H54 (cell line): ENCODE measurements around the gene TMEFF2.
A peak's percentile ranks its signal among the peaks of the same experiment; 100 is the strongest.

Experiments used
- DNase-seq: peaks from one replicate; pipeline ENCODE4 v3.0.0; 2011; ENCODE audit warnings: low spot score, mixed read lengths; ENCODE audit not compliant: insufficient read length
- FAIRE-seq: peaks from 3 replicates; lab custom pipeline; 2011; peaks lifted over from hg19 to GRCh38; lab: Jason Lieb, UNC
- POLR2A ChIP-seq: IDR thresholded peaks from 2 replicates; pipeline ENCODE4 v1.6.1; 2011; ENCODE audit warnings: low read depth, mild to moderate bottlenecking, low read length

TMEFF2 gene, protein sequence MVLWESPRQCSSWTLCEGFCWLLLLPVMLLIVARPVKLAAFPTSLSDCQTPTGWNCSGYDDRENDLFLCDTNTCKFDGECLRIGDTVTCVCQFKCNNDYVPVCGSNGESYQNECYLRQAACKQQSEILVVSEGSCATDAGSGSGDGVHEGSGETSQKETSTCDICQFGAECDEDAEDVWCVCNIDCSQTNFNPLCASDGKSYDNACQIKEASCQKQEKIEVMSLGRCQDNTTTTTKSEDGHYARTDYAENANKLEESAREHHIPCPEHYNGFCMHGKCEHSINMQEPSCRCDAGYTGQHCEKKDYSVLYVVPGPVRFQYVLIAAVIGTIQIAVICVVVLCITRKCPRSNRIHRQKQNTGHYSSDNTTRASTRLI

DNA sequence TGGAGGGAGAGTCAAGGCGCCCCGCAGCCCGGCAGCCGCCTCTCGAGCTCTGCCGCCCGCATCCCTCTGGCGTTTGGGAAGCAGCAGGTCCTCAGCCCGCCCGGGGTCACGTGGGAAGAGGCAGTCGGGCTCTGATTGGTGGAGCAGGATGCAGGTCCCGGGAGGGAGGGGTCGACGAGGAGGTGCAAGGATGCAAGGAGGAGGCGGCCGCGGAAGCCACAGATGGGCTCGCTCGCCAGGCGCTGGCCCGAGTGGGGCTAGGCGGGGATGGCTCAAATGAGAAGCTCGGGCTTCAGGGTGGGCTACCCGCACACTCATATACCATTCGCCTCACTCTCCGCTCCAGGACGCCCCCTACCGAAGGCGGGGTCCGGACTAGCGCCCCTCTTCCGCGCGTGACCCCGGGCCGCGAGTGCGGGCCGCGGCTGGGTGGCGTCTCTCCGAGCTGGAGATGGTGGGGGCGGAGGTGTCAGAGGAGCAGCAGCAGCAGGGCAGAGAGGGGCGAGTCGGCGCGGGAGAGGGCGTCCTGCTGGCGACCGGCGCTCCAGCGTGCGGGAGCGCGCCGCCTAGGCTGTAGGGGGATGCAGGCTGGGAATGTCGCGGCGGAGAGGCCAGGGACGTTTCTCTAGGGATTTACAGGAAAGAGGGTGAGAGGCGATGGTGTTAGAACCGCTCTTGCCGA is at the start of gene TMEFF2:
TMEFF2 (minus strand) TSS at position 68 of the 682 bp plus-strand sequence. CDS start 409 bp downstream, outside the sequence.
- peak; percentile 91 for DNase-seq
- FAIRE-seq, result peak; percentile 68
- TF ChIP-seq POLR2A, result peak; percentile 95

DNA sequence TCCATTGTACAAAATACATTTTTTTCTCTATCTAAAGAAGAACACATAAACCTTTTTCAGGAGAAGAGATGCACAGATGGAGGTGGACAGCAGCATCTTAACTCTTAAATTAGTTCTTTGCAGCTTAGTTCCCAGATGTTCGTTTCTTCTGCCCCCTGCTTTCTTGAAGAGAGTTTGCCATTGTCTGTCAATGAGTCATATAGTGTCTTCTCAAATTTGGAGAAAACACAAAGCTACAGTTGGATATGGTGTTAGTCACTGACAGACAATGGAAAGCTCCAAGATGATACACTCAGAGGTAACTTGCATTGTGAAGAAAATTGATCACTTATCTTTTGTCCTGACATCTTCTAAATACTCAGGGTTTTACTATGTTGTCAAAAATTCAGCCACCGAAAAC is 48.8 kb upstream of the TMEFF2 start:
- FAIRE-seq (no peak), DNase-seq (no peak)
- TF ChIP-seq POLR2A, result no peak

DNA sequence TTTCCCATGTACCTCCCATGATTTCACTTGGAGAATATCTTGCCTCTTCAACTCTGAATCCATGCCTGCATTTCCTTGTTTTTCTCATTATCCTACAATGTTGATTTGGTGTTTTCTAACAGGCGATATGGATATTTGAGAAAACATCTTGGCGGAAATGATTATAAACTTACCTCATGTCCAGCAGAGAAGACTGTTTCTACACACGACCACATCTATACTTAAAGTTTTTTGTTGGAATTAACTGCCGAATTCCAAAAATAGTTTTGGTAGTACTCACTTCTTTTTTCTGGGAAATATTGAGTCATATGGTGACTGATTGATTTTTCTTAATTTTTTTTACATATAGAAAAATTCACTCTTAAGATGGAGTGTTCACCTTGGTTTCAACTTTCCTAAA is 41.4 kb upstream of the TMEFF2 start:
- DNase-seq (peak; percentile 4), FAIRE-seq (peak; percentile 74)
- TF ChIP-seq POLR2A, result no peak

DNA sequence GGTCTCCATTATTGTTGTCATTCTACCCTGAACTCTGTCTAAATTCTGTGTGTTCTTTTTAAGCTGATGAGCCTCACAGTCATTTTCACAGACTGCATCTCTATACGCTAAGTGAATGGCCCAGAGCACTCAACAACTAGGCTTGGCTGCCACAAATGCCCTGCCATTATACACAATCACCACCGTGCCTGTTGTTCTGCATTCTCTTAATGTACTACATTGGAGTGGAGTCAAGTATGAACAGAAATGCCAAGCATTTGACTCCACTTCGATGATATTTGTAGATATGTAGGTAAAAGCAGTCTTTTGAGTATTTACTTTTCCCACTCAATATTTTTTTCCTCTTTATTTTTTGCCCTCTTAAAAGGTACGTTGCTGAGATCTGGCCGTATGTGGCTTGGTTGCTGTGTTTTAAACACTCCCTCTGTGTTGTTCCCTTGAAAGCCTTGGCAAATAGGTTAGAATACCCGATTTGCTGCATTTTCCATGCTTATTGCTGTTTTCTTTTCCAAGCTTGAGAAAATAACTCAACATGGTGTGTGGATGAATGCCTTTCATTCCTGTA is 36.2 kb upstream of the TMEFF2 start:
- no peak for FAIRE-seq
- TF ChIP-seq POLR2A, result no peak
- no peak for DNase-seq

DNA sequence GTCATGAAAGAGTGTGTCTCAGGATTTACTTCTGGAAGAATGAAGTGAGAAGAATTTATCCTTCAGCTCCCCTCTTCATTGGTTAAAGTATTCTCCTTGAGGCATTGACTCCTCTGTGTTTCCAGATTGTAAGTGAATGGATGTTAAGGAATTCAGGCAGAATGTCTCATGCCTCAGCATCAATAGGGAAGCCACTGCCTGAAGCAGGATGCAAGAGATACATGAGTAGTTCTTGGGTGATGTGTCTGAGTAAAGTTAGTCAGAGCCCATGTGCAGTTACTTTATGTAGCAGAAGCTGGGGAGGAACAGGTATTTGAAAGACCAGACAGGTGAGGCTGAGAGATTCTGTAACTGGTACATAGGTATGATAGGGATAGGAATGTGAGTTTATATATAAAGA is 34.0 kb upstream of the TMEFF2 start:
- DNase-seq, result no peak
- no peak for TF ChIP-seq POLR2A
- no peak for FAIRE-seq

DNA sequence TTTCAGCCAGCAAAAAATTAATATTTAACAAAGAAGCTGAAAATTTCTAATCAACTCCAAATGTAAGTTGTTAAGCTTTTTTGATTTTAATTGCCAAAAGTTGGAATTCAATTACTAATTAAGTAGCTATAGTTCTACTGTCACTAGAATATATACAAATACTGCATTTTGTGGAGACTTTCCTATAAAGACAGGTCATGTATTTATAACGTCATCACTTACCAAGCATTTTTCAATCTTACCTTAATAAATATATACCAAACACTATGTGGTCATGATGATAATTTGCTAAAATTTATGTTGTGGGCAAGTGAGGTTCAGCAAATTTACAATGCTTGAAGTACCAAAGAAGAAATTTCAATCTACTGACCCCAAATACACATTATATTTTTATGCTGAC is 24.2 kb upstream of the TMEFF2 start:
- FAIRE-seq (no peak), DNase-seq (no peak)
- no peak for TF ChIP-seq POLR2A

DNA sequence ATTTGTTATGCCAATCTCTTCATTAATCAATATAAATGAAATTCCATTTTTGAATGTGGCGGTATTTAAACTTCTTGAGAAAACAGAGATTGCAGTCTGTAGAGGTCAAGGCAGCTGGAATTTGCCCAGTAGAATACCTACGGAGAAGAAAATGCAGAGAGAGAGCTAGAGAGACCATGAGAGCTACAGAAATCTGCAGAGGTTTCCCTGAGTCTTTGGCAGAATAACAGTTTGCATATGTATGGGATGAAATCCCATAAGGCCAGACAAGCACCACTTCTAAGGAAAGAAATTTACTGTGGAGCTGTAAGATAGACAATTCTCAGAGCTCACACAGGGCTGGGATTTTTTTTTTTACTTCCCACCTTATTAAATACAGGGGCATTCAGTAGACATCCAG is 23.6 kb upstream of the TMEFF2 start:
- TF ChIP-seq POLR2A, result no peak
- DNase-seq (no peak), FAIRE-seq (no peak)

DNA sequence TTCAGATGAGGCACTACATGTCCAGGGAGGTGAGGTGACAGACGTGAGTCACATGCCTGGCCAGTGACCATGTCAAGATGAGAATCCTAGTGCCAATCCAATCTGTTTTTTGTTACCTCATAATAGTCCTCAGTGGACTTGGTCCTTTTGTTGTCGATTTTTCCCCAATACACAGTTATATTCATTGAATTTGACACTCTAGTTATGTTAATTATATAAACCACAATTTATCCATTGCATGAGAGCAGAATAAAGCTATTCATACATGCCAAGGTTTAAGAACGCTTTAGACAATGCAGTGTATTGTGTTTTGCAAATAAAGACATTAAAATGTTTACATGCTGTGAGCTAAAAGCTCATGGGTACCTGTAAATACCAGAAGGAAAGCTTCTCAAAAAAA is 21.6 kb upstream of the TMEFF2 start:
- TF ChIP-seq POLR2A, result no peak
- DNase-seq, result no peak
- FAIRE-seq, result no peak

DNA sequence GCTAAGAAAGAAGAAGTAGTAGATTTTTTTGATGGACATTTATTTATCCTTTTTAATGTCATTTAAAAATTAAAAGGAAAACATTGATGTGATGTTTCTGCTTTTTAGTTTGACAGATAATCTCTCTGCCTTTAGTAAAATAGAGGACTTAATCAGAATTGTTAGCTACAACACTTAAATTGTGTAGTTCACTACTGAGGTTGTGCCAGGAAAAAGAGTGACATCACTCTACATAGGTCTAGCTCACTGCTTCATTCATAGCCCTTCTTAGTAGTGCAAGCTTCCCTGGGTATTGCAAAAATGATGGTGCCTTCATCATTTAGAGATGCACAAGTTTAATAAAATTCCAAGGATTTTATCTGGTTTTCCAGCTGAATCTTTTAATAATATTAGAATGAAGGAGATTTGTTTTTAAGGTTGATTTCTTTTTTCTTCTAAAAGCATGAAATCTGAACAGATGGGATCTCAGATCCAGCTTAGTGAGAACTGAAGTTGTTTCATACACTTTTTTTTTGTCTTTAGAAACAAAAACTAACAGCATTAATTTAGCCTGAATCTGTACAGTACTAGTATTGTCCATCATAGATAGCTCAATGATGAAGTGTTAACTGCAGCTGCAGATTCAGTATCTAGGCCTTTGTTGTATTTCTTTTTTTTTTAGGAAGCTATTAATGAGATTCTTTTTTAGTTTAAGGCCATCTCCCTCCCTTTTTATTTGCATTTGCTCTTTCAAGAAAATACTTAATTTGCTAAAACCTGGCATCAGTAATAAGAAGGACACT is 20.6 kb upstream of the TMEFF2 start:
- FAIRE-seq (peak; percentile 38), DNase-seq (no peak)
- TF ChIP-seq POLR2A, result no peak

DNA sequence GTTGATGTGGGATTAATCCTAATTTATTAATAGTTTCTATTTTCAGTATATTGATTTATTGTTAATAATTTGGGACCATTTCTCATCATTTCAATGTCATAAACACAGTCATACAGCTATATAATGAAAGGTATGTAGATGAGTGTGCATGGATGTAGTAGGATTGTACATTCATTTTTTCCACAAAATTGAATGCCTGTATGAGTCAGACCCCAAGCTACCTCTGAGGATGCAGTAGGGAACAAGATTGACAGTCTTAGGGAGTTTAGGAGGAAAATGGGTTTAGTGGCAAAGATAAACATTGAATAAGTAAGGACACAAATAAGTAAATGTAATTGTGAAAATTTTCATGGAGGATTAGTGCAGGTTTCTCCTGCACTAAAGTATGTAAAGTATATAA is 14.1 kb upstream of the TMEFF2 start:
- peak; percentile 50 for FAIRE-seq
- TF ChIP-seq POLR2A, result no peak
- DNase-seq, result no peak

DNA sequence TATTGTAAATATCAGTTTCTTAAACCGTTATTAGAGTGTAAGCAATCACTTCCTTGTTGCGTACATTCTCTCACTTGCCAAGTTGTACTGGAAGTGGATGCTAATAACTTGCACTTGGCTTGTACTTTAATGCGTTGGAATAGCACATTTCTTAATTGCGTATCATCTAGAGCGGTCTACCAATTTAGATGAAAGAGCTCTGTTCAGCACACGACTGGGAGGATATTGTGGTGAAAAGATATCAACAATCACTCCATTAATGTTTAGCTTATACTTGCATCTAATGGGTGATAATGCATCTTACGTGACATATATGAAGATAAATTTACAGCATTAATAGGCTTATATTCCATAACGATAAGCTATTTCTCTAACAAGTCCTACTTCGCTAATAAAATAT is 11.7 kb upstream of the TMEFF2 start:
- DNase-seq (no peak), FAIRE-seq (no peak)
- TF ChIP-seq POLR2A, result no peak

DNA sequence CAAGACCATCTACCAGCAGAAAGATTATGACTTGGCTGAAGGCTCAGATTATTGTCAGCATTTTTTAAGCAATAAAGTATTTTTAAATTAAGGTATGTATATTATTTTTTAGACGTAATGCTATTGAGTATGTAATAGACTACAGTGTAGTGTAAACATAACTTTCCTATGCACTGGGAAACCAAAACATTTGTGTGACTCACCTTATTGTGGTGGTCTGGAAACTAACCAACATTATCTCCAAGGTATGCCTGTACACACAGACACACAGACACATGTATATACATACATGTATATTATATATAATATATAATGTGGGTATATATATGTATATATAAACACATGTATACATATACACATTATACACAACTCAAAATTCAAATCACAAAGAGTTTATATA is 9.1 kb upstream of the TMEFF2 start:
- no peak for FAIRE-seq
- DNase-seq, result no peak
- no peak for TF ChIP-seq POLR2A

DNA sequence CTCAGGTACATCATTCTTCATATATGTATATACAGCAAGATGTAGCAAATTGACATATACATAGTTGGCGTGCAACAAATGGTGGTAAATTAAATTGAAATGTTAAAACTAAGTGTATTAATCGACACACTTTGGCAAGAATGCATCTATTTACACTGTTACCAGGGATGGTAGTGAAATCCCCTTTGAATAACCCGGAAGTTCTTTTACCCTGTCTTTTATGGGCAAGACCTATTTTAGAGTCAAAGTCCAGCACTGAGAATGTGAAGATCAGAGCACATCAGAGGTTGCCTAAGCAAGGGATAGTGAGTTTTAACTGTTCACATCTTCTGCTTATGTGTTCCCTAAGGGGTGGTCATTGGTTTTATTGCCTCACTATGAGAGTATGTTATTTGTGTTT is 7.6 kb upstream of the TMEFF2 start:
- no peak for DNase-seq
- no peak for TF ChIP-seq POLR2A
- no peak for FAIRE-seq

DNA sequence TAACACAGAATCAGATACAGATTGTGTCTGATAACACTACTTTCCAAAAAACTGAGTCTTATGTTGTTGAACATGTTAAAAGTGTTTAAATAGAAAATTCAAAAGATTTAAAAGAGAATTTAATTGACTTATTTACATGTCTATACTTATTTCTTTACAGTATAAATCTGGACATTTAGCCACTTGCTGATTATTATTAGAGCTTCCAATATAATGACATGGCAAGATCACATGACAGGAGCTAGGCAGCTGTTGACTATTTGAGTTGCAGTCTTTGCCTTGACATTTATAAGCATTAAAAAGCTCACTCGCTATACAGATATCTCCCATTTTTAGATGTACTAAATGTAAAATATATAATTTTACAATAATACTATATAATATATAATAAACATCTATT is 6.4 kb upstream of the TMEFF2 start:
- DNase-seq, result no peak
- TF ChIP-seq POLR2A, result no peak
- FAIRE-seq, result no peak

DNA sequence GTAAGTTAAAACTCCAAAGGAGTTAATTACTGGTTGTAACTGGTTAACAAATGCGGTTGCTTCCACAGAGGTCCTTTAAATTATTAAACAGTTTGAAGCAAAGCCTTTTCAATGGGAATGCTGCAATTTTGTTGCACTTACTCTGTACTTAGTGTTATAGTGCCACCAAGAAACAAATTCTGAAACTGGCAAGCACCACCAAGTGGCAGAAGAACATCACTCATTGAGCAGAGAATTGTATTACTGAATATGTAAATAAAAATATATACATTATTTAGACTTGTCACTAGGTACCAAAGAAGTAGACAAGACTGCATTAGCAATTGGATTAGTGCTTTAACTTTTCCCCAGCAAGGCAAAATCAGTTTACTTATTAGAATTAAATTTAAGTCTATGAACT is 2.6 kb upstream of the TMEFF2 start:
- TF ChIP-seq POLR2A, result no peak
- FAIRE-seq (no peak), DNase-seq (no peak)
